HL-60 (cell line): Measurements from ENCODE around the gene DLG1.

ENCODE experiments used
- DNase-seq, 2 experiments: peaks; one replicate each; pipeline ENCODE4 v3.0.0-alpha.2; 2010 to 2020; ENCODE audit warnings: low read depth in 1 of 2, low spot score in 1 of 2
- H3K27ac ChIP-seq: fragments of 250-450 bp; sonication (Bioruptor Pico); replicated peaks from 2 replicates; pipeline ENCODE4 v1.5.1; 2020; ENCODE audit warnings: mild to moderate bottlenecking, moderate library complexity
- H3K27me3 ChIP-seq: fragments of 250-450 bp; sonication (Bioruptor Pico); 2 replicates; pipeline ENCODE4 v1.5.1; 2021; ENCODE audit warnings: mild to moderate bottlenecking, moderate library complexity; ENCODE audit not compliant: insufficient read depth, poor library complexity, severe bottlenecking
- H3K4me3 ChIP-seq: replicated peaks from 2 replicates; pipeline ENCODE4 v1.5.1; 2011; ENCODE audit warnings: mild to moderate bottlenecking, control low read depth, low read length; ENCODE audit not compliant: insufficient read depth
- GABPA ChIP-seq: IDR thresholded peaks from 2 replicates; pipeline ENCODE4 v1.6.1; 2012; ENCODE audit warnings: low read depth
- POLR2AphosphoS5 ChIP-seq: IDR thresholded peaks from 2 replicates; pipeline ENCODE4 v1.6.1; 2012; ENCODE audit warnings: low read depth
- REST ChIP-seq: IDR thresholded peaks from 2 replicates; pipeline ENCODE4 v1.6.1; 2012; ENCODE audit warnings: low read depth; ENCODE audit not compliant: insufficient replicate concordance
- SPI1 ChIP-seq: IDR thresholded peaks from 2 replicates; pipeline ENCODE4 v1.6.1; 2012; ENCODE audit warnings: low read depth, mild to moderate bottlenecking, borderline replicate concordance
- TF ChIP-seq, protein P1 (sequence below): IDR thresholded peaks from one replicate; pipeline ENCODE4 v1.5.1; 2011; ENCODE audit warnings: low read length, control low read depth, inconsistent platforms; ENCODE audit not compliant: insufficient read depth

The DLG1 gene

GRCh38 chr3:197218210-197218609 lies 80.2 kb downstream of the DLG1 start:
- Histone ChIP-seq H3K4me3 (no peak overlapping the region), H3K27me3 (no peaks in the 10 kb centered on the region), H3K27ac (no peak overlapping the region)
- no peak for DNase-seq
- TF ChIP-seq GABPA, result no peak
- no peak for TF ChIP-seq REST
- TF ChIP-seq, protein P1, sequence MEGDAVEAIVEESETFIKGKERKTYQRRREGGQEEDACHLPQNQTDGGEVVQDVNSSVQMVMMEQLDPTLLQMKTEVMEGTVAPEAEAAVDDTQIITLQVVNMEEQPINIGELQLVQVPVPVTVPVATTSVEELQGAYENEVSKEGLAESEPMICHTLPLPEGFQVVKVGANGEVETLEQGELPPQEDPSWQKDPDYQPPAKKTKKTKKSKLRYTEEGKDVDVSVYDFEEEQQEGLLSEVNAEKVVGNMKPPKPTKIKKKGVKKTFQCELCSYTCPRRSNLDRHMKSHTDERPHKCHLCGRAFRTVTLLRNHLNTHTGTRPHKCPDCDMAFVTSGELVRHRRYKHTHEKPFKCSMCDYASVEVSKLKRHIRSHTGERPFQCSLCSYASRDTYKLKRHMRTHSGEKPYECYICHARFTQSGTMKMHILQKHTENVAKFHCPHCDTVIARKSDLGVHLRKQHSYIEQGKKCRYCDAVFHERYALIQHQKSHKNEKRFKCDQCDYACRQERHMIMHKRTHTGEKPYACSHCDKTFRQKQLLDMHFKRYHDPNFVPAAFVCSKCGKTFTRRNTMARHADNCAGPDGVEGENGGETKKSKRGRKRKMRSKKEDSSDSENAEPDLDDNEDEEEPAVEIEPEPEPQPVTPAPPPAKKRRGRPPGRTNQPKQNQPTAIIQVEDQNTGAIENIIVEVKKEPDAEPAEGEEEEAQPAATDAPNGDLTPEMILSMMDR, result no peak
- TF ChIP-seq SPI1, result no peak
- no peak for TF ChIP-seq POLR2AphosphoS5

DNA sequence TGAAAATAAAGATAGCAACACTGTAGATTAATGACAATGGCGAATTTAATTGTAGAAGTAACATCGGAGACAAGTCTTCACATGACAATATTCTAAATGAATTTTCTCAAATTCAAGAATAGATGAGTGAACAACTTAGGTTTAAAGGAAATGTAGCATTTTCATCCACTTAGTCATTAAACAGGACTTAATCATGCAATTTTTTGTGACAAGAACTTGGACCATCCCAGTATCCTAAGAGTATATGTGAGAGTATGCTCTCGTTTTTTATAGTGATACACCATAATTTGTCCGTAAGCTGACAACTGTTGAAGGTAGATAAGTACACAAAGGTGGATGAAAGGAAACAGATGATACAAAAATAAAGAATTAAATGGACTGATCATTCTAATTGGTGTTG lies 81.5 kb downstream of the DLG1 start:
- Histone ChIP-seq H3K4me3 (no peak overlapping the region), H3K27ac (no peak overlapping the region), H3K27me3 (no peaks in the 10 kb centered on the region)
- DNase-seq, result no peak
- TF ChIP-seq GABPA (no peak), POLR2AphosphoS5 (no peak), SPI1 (no peak), REST (no peak)
- TF ChIP-seq, protein P1, result no peak

DNA sequence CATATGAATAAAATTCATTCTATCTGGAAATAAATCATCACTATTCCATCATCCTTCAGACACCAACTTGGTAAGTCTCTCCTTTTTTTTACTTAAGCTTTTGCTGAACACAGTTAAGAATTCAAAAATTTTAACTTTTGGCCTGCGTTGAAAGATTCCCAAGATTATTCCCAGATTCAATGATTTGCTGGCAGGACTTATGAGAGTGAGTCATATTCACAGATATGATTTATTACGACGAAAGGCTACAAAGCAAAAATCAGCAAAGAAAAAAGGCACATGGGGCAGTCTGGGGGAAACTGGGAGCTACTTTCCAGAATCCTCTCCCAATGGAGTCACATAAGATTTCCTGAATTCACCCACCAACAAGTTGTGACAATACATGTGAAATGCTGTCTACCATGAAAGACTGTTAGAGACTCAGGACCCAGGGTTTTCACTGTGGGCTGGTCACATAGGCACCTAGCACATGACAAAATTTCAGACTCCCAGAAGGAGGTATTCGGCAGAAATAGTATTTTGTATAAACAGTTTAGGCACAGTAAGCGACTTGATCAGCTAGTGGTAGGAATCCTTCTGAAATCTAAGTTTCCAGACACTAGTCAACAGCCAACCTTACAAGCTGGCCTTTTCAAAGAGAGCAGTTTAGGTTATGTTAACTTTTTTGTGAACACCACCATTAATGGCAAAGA lies 82.1 kb downstream of the DLG1 start:
- no peak for TF ChIP-seq SPI1
- no peak for TF ChIP-seq GABPA
- no peak for TF ChIP-seq REST
- DNase-seq, result no peak

More for the DNA sequence above, 82.1 kb downstream of the DLG1 start:
- Histone ChIP-seq H3K27ac (no peak overlapping the region), H3K4me3 (no peak overlapping the region), H3K27me3 (no peaks in the 10 kb centered on the region)
